GM18505 (cell line): ENCODE measurements around the gene C1R.
"Not testable (repeated sequence)": the region's sequence is repeated elsewhere in the genome, so short reads cannot be mapped to it uniquely, and the experiment has no call there.

Experiments used
- ATAC-seq: cut with Tn5 transposase; IDR thresholded peaks from one replicate; pipeline ENCODE4 v1.9.1; 2021; ENCODE audit not compliant: unreplicated experiment
- POLR2A ChIP-seq: IDR thresholded peaks from 4 replicates; pipeline ENCODE4 v1.6.1; 2011; ENCODE audit warnings: borderline replicate concordance; ENCODE audit not compliant: insufficient read depth, insufficient read length; ENCODE audit errors: extremely low read depth

Gene C1R

DNA sequence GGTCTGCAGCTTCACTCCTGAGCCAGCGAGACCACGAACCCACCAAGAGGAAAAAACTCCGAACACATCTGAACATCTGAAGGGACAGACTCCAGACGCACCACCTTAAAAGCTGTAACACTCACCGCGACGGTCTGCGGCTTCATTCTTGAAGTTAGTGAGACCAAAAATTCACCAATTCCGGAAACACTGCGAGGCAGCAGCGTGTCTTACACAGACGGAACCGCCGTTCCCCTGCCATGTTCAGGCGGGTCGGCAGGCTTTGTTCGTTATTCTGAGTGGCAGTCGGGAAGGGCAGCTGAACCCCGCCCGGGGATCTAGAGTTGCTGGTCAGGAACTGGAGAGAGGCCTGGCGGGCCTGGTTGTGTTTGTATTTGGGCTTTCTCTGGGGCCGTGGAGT lies 53.7 kb downstream of the C1R start:
- TF ChIP-seq POLR2A = no peak
- no peak for ATAC-seq

- not testable (repeated sequence) for ATAC-seq
Observed at GRCh38 chr12:7037411-7037810, 54.8 kb downstream of the C1R start.

GRCh38 chr12:7035463-7035862 lies 56.8 kb downstream of the C1R start:
- TF ChIP-seq POLR2A = no peak
- no peak for ATAC-seq

- no peak for ATAC-seq
- TF ChIP-seq POLR2A = no peak
Observed at GRCh38 chr12:7034464-7034863, 57.8 kb downstream of the C1R start.

GRCh38 chr12:7032990-7033389 lies 59.3 kb downstream of the C1R start:
- no peak for ATAC-seq
- TF ChIP-seq POLR2A = no peak

DNA sequence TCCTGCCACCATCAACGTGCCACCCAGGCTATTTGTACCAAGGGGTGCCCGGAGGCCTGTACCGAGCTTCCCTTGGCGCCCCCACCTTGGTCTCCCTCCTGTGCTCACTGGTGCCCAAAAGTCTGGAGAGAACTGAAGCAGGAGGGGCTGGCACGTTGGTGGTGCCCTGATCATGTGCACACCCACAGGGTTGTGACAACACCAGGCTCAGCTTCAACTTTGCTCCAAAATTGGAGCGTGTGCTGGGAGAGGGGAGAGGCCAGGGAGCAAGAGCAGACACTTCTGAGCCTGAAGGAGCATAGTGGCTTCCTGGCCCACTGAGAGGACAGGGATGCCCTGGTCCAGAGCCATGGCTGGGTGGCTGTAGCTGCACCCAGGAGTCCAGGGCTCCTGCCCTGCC lies 60.9 kb downstream of the C1R start:
- no peak for ATAC-seq
- TF ChIP-seq POLR2A = no peak
